NCI-H1694 treated with DMSO at 0.1 percent for 48 hours (cell line): ENCODE data around the gene SSC5D.

Experiments used
- DNase-seq: peaks from one replicate; lab custom pipeline; 2025; lab: John Stamatoyannopoulos, UW

The SSC5D gene

DNA sequence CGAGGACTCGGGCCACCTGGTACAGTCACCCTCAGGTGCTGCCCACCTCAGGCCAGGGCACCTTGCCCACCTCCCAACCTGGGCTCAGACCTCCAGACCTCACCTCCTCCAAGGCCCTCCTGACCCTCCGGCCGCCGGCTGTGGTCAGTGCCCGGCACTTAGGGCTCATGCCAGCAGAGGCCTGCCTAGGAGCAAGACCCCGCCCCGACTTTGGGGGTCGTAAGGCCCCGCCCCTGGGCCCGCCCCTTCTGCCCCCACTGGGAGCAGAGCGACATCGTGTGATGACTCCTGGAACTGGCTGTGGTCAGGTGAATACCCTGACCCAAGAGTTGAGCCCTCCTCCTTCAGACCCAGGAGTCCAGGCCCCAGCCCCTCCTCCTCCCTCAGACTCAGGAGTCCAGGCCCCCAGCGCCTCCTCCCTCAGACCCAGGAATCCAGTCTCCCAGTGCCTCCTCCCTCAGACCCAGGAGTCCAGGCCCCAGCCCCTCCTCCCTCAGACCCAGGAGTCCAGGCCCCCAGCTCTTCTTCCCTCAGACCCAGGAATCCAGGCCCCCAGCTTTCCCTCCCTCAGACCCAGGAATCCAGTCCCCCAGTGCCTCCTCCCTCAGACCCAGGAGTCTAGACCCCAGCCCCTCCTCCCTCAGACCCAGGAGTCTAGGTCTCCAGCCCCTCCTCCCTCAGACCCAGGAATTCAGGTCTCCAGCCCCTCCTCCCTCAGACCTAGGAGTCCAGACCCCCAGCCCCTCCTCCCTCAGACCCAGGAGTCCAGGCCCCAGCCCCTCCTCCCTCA lies 48.9 kb downstream of the SSC5D start, which contains the start of gene SBK2:
TSS of gene SBK2 (minus strand) at position 183 of the 790 bp plus-strand sequence. CDS start 839 bp downstream, outside the sequence.
- DNase-seq = no peak

DNA sequence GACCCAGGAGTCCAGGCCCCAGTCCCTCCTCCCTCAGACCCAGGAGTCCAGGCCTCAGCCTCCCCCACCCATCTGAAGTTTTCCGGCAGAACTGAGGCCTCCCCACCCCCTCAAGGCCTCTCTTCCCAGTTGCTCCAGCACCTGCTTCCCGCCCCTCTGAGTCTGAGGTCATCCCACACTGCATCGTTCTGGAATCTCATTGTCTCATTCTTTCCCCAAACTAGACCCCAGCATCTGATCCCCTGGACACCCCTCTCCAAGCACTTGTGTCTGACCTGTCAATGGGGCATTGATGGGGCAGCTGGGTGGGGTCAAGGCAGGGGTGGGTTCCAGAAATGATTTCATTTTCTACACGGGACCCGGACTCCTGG lies 49.5 kb downstream of the SSC5D start:
- no peak for DNase-seq

- DNase-seq = no peak
Observed at GRCh38 chr19:55538132-55538531, 49.9 kb downstream of the SSC5D start.

GRCh38 chr19:55539090-55539984 lies 51.1 kb downstream of the SSC5D start:
- DNase-seq = no peak

GRCh38 chr19:55540619-55541018 lies 52.4 kb downstream of the SSC5D start:
- DNase-seq = no peak

GRCh38 chr19:55541091-55541490 lies 52.9 kb downstream of the SSC5D start:
- DNase-seq = no peak

GRCh38 chr19:55542292-55542855 lies 54.1 kb downstream of the SSC5D start:
- no peak for DNase-seq

- no peak for DNase-seq
Observed at GRCh38 chr19:55543567-55543966, 55.3 kb downstream of the SSC5D start.

GRCh38 chr19:55544014-55544413 lies 55.8 kb downstream of the SSC5D start:
- DNase-seq = no peak

DNA sequence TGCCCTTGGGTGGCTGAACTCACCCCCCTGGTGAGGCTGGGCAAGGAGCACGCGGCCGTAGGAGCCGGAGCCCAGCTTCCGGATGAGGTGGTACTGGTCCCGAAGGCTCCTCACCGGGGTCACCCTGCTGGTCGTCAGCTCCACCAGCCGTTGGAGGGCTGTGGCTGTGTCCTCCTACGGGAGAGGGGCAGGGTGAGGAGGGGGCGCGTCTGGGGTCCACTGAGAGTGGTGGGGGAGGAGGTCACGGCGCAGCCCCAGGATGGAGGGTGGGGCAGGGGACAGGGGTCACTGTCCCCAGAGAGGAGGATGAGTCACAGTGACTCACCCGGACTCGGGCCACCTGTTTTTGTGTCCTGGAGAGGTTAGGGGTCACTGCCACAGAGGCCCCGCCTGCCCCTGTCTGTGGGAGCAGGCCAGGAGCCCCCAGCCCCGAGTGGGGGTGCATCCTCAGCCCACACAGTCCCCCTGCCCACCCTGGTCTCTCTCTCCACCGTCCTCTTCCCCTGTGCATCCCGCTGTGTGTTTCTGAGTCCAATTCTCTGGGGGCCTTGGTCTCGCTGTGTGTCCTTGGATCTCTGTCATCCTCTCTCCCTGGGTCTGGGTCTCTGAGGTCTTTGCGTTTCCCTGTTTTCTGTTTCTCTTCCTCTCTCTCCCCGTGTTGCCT lies 56.7 kb downstream of the SSC5D start:
- DNase-seq = no peak

- DNase-seq = no peak
Observed at GRCh38 chr19:55545443-55545842, 57.2 kb downstream of the SSC5D start, which contains the start of gene SBK3. TSS of gene SBK3 (minus strand) at chr19:55545543. CDS start at chr19:55545543, 0 bp downstream.

DNA sequence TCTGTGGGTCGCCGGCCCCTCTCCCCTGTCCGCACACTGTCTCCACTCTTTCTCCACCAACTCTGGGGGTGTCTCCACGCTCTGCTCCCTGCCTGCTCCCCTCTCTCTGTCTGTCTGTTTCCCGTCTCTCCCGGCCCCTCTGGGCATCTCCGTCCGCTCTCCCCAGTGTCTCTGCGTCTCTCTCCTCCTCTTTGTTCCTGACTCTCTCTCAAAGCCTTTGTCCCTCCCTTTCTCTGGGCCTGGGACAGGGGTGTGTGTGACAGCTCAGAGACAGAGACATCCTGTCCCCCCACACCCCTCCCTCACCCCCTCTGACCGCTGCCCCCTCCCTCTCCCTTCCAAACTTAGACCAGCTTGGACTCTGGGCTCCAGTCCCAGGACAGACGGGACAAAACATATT lies 57.8 kb downstream of the SSC5D start:
- no peak for DNase-seq

- no peak for DNase-seq
Observed at GRCh38 chr19:55546822-55547614, 58.8 kb downstream of the SSC5D start.

DNA sequence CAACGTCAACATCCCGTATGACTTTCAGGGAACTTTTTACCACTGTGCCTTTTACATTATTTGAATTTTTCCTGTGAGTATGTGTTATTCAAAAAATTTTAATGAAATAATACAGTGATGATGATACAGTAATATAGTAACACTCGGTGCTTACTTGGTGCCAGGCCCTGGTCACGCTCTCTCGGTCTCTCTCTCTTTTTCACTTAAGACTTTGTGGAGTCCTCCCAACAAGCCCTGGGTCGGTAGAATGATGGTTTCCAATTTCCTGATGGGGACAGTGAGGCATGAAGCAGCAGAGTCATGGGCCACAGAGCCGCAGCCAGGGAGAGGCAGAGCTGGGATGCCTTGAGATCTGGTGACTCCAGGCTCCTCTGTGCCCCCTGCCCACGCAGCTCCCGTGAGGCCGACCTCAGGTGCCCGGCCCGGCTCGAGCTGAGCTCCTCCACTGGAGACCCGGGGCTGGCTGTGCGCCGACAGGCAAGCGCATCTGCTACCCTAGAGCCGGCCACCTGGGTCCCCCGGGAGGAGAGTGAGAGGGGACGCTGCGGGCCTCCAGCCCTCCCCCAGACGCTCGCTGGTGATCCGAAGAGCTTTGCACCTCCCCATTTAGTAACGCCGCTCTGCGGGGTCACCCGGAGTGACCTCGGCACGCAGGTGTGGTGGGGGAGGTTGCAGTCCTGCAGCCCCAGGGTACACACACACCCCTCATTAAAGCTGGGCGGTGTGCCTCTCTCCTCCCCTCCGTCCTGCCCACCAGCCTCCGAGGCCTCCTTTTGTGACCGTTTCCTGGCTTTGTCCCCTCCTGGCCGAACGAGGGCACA lies 61.5 kb downstream of the SSC5D start:
- peak; percentile 30 for DNase-seq

GRCh38 chr19:55550321-55550650 lies 62.0 kb downstream of the SSC5D start:
- no peak for DNase-seq

- DNase-seq = peak; percentile 25
Observed at GRCh38 chr19:55552206-55552605, 64.0 kb downstream of the SSC5D start.

DNA sequence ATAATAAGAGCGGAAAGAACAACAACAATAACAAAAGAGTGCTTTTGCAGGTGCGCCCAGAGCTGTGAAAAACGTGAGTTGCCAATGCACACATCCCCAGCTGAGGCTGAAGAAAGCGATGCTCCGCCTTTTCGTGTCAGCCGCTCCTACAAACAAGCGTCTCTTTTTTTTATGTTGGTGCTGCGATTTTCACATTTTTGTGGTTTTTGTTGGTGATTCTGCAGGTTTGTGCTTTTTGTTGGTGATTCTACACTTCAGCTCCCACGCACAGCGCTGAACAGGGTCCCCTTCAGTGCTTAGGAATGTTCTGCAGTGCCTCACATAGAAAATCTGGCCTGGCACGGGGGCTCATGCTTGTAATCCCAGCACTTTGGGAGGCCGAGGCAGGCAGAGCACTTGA lies 64.4 kb downstream of the SSC5D start:
- DNase-seq = no peak

DNA sequence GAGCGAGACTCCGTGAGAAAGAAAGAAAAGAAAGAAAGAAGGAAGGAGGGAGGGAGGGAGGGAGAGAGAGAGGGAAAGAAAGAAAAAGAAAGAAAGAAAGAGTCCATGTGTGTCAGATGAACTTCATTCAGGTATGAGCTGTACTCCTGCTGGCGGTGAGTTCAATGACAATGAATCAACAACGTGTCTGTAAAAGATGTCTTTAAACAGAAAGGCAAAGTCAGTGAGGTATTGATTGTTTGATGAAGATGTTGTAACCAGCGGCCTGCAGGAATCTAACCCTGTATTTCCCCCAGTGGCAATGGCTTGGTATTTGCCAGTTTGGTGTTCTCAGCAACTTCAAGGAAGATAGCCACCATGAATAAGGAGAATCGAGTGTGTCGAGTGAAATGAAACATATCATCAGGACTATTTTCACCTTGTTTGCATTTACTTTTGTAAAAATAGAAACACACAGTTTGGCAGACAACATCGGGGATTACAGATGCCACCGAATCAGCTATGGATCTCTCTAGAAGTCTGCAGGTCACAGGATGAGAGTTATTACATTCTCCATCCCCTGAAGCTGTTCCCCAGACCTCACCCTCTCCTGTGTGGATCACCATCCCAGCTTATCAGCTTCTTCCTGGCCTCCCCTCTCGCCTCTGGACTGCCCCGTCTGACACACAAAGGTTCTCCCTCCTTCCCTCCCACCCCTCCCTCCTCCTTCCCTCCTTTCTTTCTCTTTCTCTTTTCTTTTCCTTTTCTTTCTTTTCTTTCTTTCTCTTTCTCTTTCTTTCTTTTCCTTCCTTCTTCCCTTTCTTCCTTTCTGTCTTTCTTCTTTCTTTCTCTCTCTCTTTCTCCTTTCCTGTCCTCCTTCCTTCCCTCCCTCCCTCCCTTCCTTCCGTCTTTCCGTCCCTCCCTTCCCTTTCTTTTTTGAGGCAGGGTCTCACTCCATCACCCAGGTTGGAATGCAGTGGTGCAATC lies 65.3 kb downstream of the SSC5D start:
- no peak for DNase-seq

GRCh38 chr19:55554302-55554701 lies 66.1 kb downstream of the SSC5D start:
- no peak for DNase-seq
